GM12864 (cell line): ENCODE measurements around the gene EIF1AX.

ENCODE experiments used
- DNase-seq: peaks from one replicate; pipeline ENCODE4 v3.0.0-alpha.2; 2011; ENCODE audit warnings: low read depth
- H3K4me3 ChIP-seq: 2 replicates; pipeline ENCODE4 v1.5.1; 2011; ENCODE audit warnings: mild to moderate bottlenecking, low read depth, low read length, control low read depth
- TF ChIP-seq, protein P1 (sequence below): IDR thresholded peaks from 2 replicates; pipeline ENCODE4 v1.5.1; 2011; ENCODE audit warnings: low read depth, mild to moderate bottlenecking, moderate library complexity, low read length, control low read depth, inconsistent platforms; ENCODE audit errors: missing control alignments

EIF1AX gene

DNA sequence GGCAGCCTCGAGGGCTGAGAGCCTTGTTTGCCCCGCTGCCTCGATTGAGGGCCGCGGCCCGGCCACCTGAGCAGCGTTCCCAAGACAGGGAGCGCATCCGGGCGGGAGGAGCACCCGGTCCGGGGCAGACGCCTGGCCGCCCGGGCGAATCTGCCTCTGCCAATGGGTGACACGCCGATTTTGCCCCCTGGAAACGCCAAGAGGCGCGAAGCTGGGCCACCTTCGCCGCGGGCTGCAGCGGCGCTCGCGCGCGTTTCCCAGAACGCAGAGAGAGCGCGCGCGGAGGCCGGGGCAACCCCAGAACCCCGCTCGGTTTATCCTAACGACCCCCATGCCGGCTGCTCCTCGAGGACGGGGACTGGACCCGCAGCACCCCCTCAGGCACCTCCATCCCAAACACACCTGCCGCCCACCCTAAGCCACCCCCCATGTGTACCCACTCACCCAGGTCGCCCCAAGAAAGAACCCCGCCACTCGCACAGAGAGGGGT, 25.5 kb downstream of the EIF1AX start:
- no peak for DNase-seq
- H3K4me3 ChIP-seq = no peak overlapping the region
- TF ChIP-seq, protein P1, sequence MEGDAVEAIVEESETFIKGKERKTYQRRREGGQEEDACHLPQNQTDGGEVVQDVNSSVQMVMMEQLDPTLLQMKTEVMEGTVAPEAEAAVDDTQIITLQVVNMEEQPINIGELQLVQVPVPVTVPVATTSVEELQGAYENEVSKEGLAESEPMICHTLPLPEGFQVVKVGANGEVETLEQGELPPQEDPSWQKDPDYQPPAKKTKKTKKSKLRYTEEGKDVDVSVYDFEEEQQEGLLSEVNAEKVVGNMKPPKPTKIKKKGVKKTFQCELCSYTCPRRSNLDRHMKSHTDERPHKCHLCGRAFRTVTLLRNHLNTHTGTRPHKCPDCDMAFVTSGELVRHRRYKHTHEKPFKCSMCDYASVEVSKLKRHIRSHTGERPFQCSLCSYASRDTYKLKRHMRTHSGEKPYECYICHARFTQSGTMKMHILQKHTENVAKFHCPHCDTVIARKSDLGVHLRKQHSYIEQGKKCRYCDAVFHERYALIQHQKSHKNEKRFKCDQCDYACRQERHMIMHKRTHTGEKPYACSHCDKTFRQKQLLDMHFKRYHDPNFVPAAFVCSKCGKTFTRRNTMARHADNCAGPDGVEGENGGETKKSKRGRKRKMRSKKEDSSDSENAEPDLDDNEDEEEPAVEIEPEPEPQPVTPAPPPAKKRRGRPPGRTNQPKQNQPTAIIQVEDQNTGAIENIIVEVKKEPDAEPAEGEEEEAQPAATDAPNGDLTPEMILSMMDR = no peak

DNA sequence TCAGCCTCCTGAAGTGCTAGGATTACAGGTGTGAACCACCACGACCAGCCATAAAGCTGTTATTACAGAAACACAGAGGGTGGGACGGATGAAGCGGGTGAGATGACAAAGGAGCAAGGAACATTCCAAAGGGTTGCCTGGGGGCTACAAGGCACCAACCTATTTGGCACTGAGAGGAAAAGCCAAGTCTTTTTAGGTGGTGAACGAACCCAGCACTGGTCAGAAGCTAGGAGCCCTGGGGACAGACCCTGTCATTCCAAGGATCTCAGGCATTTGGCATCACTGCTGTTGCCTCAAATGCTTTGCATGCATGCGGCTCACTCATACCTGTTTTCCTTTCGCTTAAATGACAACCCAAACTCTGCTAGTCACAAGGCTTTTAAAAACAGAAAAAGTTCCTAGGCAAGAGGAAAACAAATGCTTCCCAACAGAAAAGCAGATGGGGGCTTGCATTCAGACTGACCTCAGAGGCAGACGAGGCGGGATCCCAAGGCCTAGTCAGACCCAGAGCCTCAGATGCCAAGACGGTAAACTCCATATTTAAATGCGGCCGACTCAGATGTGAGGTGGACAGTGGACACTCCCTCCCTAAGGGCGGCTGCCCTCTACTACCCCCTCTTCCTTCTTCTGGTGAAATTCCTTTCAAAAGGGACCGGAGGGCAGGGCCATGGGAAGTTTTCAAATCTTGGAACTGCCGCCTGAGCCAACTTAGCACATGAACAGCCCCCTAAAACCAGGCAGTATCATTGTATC, 29.4 kb downstream of the EIF1AX start:
- H3K4me3 ChIP-seq = no peak overlapping the region
- TF ChIP-seq, protein P1 = no peak
- no peak for DNase-seq

DNA sequence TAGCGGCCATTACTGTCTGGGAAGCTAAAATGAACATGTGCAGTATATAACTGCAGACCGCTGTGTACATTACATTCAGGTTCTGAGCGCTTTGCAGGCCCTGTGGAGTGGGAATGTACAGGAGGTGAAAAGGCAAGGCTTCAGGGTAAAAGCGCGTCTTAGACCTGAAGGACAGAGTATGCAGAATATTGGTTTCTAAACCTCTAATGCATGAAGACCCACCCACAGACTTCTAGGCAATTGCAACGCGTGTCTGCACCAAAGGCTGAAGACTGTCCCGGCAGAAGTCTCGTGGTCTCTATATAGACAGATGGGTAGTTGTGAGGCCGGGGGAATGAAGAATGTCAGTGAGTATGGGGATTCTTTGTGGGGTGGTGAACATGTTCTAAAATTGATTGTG, 30.4 kb downstream of the EIF1AX start:
- DNase-seq = no peak
- TF ChIP-seq, protein P1 = no peak
- H3K4me3 ChIP-seq = no peak overlapping the region

DNA sequence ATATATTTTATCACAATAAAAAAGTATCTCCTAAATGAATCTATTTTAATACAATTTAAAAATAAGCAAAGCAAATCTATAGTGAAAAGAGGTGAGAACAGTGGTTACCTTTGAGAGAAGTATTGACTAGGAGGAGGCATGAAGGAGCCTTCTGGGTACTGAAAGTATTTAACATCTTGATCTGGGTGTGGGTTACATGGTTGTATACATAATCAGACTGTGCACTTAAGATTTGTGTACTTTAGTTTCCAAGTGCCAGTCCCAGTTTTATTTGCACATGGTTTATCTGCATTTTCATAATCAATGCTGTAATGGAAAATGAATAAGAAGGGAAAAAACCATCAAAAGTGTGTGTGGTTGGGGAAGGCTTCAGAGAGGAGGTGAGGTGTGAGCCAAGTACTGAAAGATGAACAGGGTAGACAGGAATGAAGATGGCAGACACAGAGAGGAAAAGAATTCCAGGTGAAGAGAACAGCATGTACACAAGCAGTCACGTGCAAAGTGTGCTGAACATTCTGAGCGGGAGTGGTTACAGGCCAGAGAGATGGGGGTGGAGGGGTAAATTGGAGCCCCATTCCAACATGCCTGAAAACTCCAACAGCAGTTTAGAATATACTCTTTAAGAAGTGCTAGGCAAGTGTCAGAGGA, 39.6 kb downstream of the EIF1AX start:
- TF ChIP-seq, protein P1 = no peak
- no peak overlapping the region for H3K4me3 ChIP-seq
- no peak for DNase-seq

DNA sequence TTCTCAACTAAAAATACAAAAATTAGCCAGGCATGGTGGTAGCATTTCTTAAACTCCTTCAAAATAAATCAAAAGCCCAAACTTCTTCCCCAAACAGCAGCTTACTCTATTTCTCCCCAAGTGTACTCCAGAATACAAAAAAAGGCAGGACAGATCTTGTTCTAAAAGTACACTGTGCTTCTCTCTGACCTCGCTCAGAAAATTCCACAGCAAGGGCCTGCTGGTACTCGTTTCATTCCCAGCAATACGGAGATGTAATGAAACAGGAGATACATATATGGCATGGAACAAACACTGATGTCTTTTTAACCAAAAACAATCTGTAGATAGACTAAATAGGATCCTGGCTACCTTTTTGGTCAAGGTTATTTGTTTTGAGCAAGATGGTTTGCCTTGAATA, 50.1 kb downstream of the EIF1AX start:
- H3K4me3 ChIP-seq = no peak overlapping the region
- TF ChIP-seq, protein P1 = no peak
- no peak for DNase-seq

DNA sequence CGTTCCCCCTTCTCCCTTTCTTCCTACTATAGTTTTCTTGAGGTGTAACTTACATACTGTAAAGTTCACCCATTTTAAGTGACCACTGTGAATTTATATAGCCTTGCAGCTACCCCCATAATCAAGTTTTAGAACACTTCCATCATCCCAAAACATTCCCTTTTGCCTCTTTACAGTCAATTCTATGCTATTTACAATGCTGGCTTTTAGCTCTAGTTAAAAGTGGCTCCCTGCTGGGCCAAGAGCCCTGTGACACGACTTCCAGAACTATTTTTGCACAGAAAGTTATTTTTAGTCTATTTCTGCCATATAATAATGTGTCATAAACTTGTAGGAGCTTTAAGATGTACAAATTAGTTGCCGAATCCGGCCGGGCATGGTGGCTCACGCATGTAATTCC, 51.8 kb downstream of the EIF1AX start:
- DNase-seq = no peak
- H3K4me3 ChIP-seq = no peak overlapping the region
- TF ChIP-seq, protein P1 = no peak

DNA sequence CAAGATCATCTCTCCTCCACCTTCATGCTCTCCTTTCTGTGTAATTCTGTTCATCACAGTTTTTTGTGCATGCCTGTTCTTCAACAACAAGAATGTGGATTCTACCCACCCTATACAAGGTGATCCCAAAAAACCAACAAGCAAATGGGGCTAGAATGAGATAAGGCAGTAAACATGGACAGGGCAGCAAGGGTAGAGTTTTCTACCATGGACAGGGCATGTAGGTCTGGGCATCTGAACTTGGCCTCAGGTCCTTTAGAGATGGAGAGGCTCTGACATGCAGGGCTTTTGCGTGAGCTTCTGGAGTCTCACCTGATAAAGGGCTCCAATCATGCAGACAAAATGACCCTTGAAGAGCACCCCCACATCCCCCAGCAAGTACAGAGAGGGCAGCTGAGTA, 61.4 kb downstream of the EIF1AX start:
- DNase-seq = no peak
- TF ChIP-seq, protein P1 = no peak
- H3K4me3 ChIP-seq = no peak overlapping the region
